Activated B cell treated with CpG ODN at 0.5 μM for 24 hours (primary cell): ENCODE data around the gene TFEB. TPM values are rescaled to one million over a fixed set of nuclear protein-coding genes. Genes with fewer than 3 reads are reported as not detected.

Experiments used
- ATAC-seq: fragments of 200-7000 bp; cut with Tn5 transposase; one replicate; pipeline ENCODE4 v1.10.0; 2021; ENCODE audit warnings: low read depth, mild to moderate bottlenecking, moderate library complexity
- CTCF ChIA-PET: fragments of 350-600 bp; sonication (Branson Sonifier 250); formaldehyde crosslinking; loops from one replicate; lab custom pipeline; 2021; ENCODE audit warnings: antibody characterized with exemption; lab: Charles Lee
- POLR2A ChIA-PET: fragments of 350-600 bp; sonication (Branson Sonifier 250); formaldehyde crosslinking; loops from one replicate; lab custom pipeline; 2021; ENCODE audit warnings: antibody characterized with exemption; lab: Charles Lee
- DNase-seq: peaks from one replicate; pipeline ENCODE4 v3.0.0; 2022
- H3K27ac Mint-ChIP-seq: one replicate; pipeline ENCODE4 v1.8.0; 2020; ENCODE audit warnings: mixed read lengths
- H3K27me3 Mint-ChIP-seq: one replicate; pipeline ENCODE4 v1.8.0; 2021; ENCODE audit warnings: mixed read lengths
- H3K36me3 Mint-ChIP-seq: one replicate; pipeline ENCODE4 v1.8.0; 2021; ENCODE audit warnings: low read depth, mixed read lengths
- H3K4me1 Mint-ChIP-seq: one replicate; pipeline ENCODE4 v1.8.0; 2021; ENCODE audit warnings: mixed read lengths
- H3K4me3 Mint-ChIP-seq: one replicate; pipeline ENCODE4 v1.8.0; 2020; ENCODE audit warnings: mild to moderate bottlenecking, mixed read lengths
- H3K9me3 Mint-ChIP-seq: one replicate; pipeline ENCODE4 v1.8.0; 2020; ENCODE audit warnings: mixed read lengths
- CTCF ChIP-seq: fragments of 200-600 bp; IDR thresholded peaks from one replicate; pipeline ENCODE4 v1.8.0; 2022; ENCODE audit warnings: antibody characterized with exemption, mild to moderate bottlenecking
- intact Hi-C: fragments of 100-400 bp; cut with micrococcal nuclease; formaldehyde crosslinking; loops from one replicate; pipeline ENCODE4 v1.15.1; 2024
- total RNA-seq: library from RNA; stranded (reverse); gene quantifications from 2 replicates; pipeline ENCODE4 v1.2.3, GENCODE V29; 2022

Gene TFEB
- total RNA-seq, 1 donor from 2014 or later, result 203 TPM

GRCh38 chr6:41639809-41640371, 95.5 kb downstream of the TFEB start:
- TF ChIP-seq CTCF, result no peak
- H3K9me3 Mint-ChIP-seq, result no peaks in the 10 kb centered on the region
- H3K27me3 Mint-ChIP-seq, result peaks cover 52% of the 10 kb centered on the region

GRCh38 chr6:41638935-41639808, 96.2 kb downstream of the TFEB start:
- peaks cover 12% of the 10 kb centered on the region for H3K4me1 Mint-ChIP-seq
- POLR2A ChIA-PET, result interaction anchor here (0.8 kb wide), 1 partner anchor 148 kb away, joined by 3 read pairs; the partner anchor contains the start of gene TOMM6
- no peaks in the 10 kb centered on the region for H3K9me3 Mint-ChIP-seq
- no peak overlapping the region for H3K27ac Mint-ChIP-seq
- ATAC-seq, result no peak
- no peak for DNase-seq
- peak overlapping the region; percentile 19 for H3K4me3 Mint-ChIP-seq
- TF ChIP-seq CTCF, result no peak
- H3K36me3 Mint-ChIP-seq, result no peaks in the 10 kb centered on the region
- CTCF ChIA-PET, result no interaction called here
- intact Hi-C loops, result no loop called here
- H3K27me3 Mint-ChIP-seq, result peaks cover 55% of the 10 kb centered on the region

More at GRCh38 chr6:41639809-41640371, 95.5 kb downstream of the TFEB start:
- H3K4me1 Mint-ChIP-seq, result peaks cover 12% of the 10 kb centered on the region
- H3K27ac Mint-ChIP-seq, result no peak overlapping the region
- H3K4me3 Mint-ChIP-seq, result no peak overlapping the region
- no peak for ATAC-seq
- intact Hi-C loops, result no loop called here
- CTCF ChIA-PET, result no interaction called here
- no peaks in the 10 kb centered on the region for H3K36me3 Mint-ChIP-seq
- POLR2A ChIA-PET, result interaction anchor here (0.8 kb wide), 1 partner anchor 147 kb away, joined by 3 read pairs; the partner anchor contains the start of gene TOMM6
- DNase-seq, result no peak

- CTCF ChIA-PET, result no interaction called here
- H3K4me1 Mint-ChIP-seq, result peaks cover 12% of the 10 kb centered on the region
- H3K4me3 Mint-ChIP-seq, result peak within 1 kb of the TSS; percentile 70
- TF ChIP-seq CTCF, result no peak
- no peak for DNase-seq
- intact Hi-C loops, result no loop called here
- H3K27me3 Mint-ChIP-seq, result peaks cover 58% of the 10 kb centered on the region
- ATAC-seq, result peak; percentile 25
- H3K36me3 Mint-ChIP-seq, result no peaks in the 10 kb centered on the region
- no peaks in the 10 kb centered on the region for H3K9me3 Mint-ChIP-seq
- POLR2A ChIA-PET, result no interaction called here
- H3K27ac Mint-ChIP-seq, result no peak within 1 kb of the TSS
Measured at GRCh38 chr6:41638002-41638934, 97.1 kb downstream of the TFEB start, which contains the start of gene MDFI. MDFI (plus strand) TSS chr6:41638468; CDS start chr6:41638750, 282 bp downstream.

GRCh38 chr6:41637194-41638001, 98.0 kb downstream of the TFEB start:
- Mint-ChIP-seq H3K27me3 (peaks cover 55% of the 10 kb centered on the region), H3K27ac (no peak overlapping the region), H3K9me3 (no peaks in the 10 kb centered on the region), H3K36me3 (no peaks in the 10 kb centered on the region), H3K4me3 (peak overlapping the region; percentile 70), H3K4me1 (peaks cover 12% of the 10 kb centered on the region)
- DNase-seq (no peak), ATAC-seq (no peak)
- intact Hi-C loops, result no loop called here
- CTCF ChIA-PET, result no interaction called here
- POLR2A ChIA-PET, result no interaction called here
- TF ChIP-seq CTCF, result no peak
